ENCODE measurements around the gene SNRNP200.

Gene SNRNP200

GRCh38 chr2:96345438-96345837 lies 40.1 kb upstream of the SNRNP200 start:
- ChIA-PET POLR2A (ENCODE audit: low non-redundant PET) (interaction anchor here (0.5 to 0.6 kb wide), 2 partner anchors 15 to 37 kb away, joined by 8 to 9 read pairs; no protein-coding TSS in a partner anchor), CTCF (interaction anchor here (0.9 kb wide), 1 partner anchor 9 kb away, joined by 3 read pairs; no protein-coding TSS in a partner anchor)
- no peak overlapping the region for H3K27ac ChIP-seq
- no peak for DNase-seq (ENCODE audit: low spot score)
- no peak for TF ChIP-seq CTCF (conservative IDR thresholded peaks at IDR 0.05; ENCODE audit: low read depth)

- no peak for DNase-seq (ENCODE audit: low spot score)
- ChIA-PET CTCF (no interaction called here), POLR2A (ENCODE audit: low non-redundant PET) (no interaction called here)
- no peak overlapping the region for H3K27ac ChIP-seq
- no peak for TF ChIP-seq CTCF (conservative IDR thresholded peaks at IDR 0.05; ENCODE audit: low read depth)
Observed at GRCh38 chr2:96344011-96344410, 38.7 kb upstream of the SNRNP200 start.

- no peak for TF ChIP-seq CTCF (conservative IDR thresholded peaks at IDR 0.05; ENCODE audit: low read depth)
- DNase-seq (ENCODE audit: low spot score), result no peak
- CTCF ChIA-PET, result interaction anchor here (0.6 kb wide), 2 partner anchors 15 to 80 kb away, joined by 3 read pairs; no protein-coding TSS in a partner anchor
- no peak overlapping the region for H3K27ac ChIP-seq
- POLR2A ChIA-PET (ENCODE audit: low non-redundant PET), result no interaction called here
Observed at GRCh38 chr2:96342085-96342484, 36.7 kb upstream of the SNRNP200 start.

- TF ChIP-seq CTCF (conservative IDR thresholded peaks at IDR 0.05; ENCODE audit: low read depth), result no peak
- POLR2A ChIA-PET (ENCODE audit: low non-redundant PET), result no interaction called here
- no peak for DNase-seq (ENCODE audit: low spot score)
- CTCF ChIA-PET, result interaction anchor here (0.6 kb wide), 1 partner anchor 16 kb away, joined by 3 read pairs; no protein-coding TSS in a partner anchor
- no peak overlapping the region for H3K27ac ChIP-seq
Observed at GRCh38 chr2:96341641-96342040, 36.3 kb upstream of the SNRNP200 start.

GRCh38 chr2:96340493-96341414 lies 35.4 kb upstream of the SNRNP200 start:
- DNase-seq (ENCODE audit: low spot score), result no peak
- TF ChIP-seq CTCF (conservative IDR thresholded peaks at IDR 0.05; ENCODE audit: low read depth), result no peak
- POLR2A ChIA-PET (ENCODE audit: low non-redundant PET), result no interaction called here
- no peak overlapping the region for H3K27ac ChIP-seq
- CTCF ChIA-PET, result no interaction called here

GRCh38 chr2:96336873-96337272 lies 31.5 kb upstream of the SNRNP200 start:
- DNase-seq (ENCODE audit: low spot score), result no peak
- CTCF ChIA-PET, result interaction anchor here (0.6 to 1.0 kb wide), 3 partner anchors 9 to 145 kb away, joined by 3 to 4 read pairs (median 3); no protein-coding TSS in a partner anchor
- TF ChIP-seq CTCF (conservative IDR thresholded peaks at IDR 0.05; ENCODE audit: low read depth), result no peak
- no peak overlapping the region for H3K27ac ChIP-seq
- POLR2A ChIA-PET (ENCODE audit: low non-redundant PET), result no interaction called here
